GM19351 (cell line): Measurements from ENCODE around the gene COL23A1.

Experiments used
- ATAC-seq: cut with Tn5 transposase; IDR thresholded peaks from one replicate; pipeline ENCODE4 v1.9.1; 2021; ENCODE audit warnings: mild to moderate bottlenecking, moderate library complexity; ENCODE audit not compliant: unreplicated experiment

The COL23A1 gene

GRCh38 chr5:178557416-178557815 lies 32.8 kb downstream of the COL23A1 start:
- no peak for ATAC-seq

- no peak for ATAC-seq
These were observed 34.4 kb downstream of the COL23A1 start for GRCh38 chr5:178555771-178556211.

GRCh38 chr5:178555005-178555404 lies 35.2 kb downstream of the COL23A1 start:
- ATAC-seq: no peak

GRCh38 chr5:178554311-178554710 lies 35.9 kb downstream of the COL23A1 start:
- no peak for ATAC-seq

GRCh38 chr5:178553517-178553916 lies 36.7 kb downstream of the COL23A1 start:
- ATAC-seq: no peak

GRCh38 chr5:178551468-178551867 lies 38.7 kb downstream of the COL23A1 start:
- ATAC-seq: no peak

- ATAC-seq: no peak
These were observed 39.1 kb downstream of the COL23A1 start for GRCh38 chr5:178551059-178551458.

GRCh38 chr5:178548746-178549145 lies 41.4 kb downstream of the COL23A1 start:
- ATAC-seq: no peak

- no peak for ATAC-seq
These were observed 42.3 kb downstream of the COL23A1 start for GRCh38 chr5:178547753-178548415.

GRCh38 chr5:178547052-178547666 lies 43.0 kb downstream of the COL23A1 start:
- no peak for ATAC-seq

GRCh38 chr5:178546675-178547033 lies 43.5 kb downstream of the COL23A1 start:
- ATAC-seq: no peak

GRCh38 chr5:178545941-178546674 lies 44.1 kb downstream of the COL23A1 start:
- ATAC-seq: no peak

- ATAC-seq: no peak
These were observed 45.0 kb downstream of the COL23A1 start for GRCh38 chr5:178545176-178545575.

GRCh38 chr5:178544166-178544834 lies 45.9 kb downstream of the COL23A1 start:
- ATAC-seq: no peak

- no peak for ATAC-seq
These were observed 47.7 kb downstream of the COL23A1 start for GRCh38 chr5:178542455-178542854.

GRCh38 chr5:178540526-178540925 lies 49.7 kb downstream of the COL23A1 start:
- no peak for ATAC-seq

- no peak for ATAC-seq
These were observed 51.4 kb downstream of the COL23A1 start for GRCh38 chr5:178538741-178539229.

GRCh38 chr5:178537467-178538371 lies 52.5 kb downstream of the COL23A1 start:
- no peak for ATAC-seq

GRCh38 chr5:178536541-178537466 lies 53.4 kb downstream of the COL23A1 start:
- no peak for ATAC-seq
